ENCODE results near the gene SLC22A23.

GRCh38 chr6:3347826-3348225, 109.0 kb downstream of the SLC22A23 start:
- TF ChIP-seq POLR2A (IDR thresholded peaks at IDR 0.05): no peak
- TF ChIP-seq, protein P1, sequence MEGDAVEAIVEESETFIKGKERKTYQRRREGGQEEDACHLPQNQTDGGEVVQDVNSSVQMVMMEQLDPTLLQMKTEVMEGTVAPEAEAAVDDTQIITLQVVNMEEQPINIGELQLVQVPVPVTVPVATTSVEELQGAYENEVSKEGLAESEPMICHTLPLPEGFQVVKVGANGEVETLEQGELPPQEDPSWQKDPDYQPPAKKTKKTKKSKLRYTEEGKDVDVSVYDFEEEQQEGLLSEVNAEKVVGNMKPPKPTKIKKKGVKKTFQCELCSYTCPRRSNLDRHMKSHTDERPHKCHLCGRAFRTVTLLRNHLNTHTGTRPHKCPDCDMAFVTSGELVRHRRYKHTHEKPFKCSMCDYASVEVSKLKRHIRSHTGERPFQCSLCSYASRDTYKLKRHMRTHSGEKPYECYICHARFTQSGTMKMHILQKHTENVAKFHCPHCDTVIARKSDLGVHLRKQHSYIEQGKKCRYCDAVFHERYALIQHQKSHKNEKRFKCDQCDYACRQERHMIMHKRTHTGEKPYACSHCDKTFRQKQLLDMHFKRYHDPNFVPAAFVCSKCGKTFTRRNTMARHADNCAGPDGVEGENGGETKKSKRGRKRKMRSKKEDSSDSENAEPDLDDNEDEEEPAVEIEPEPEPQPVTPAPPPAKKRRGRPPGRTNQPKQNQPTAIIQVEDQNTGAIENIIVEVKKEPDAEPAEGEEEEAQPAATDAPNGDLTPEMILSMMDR (IDR thresholded peaks at IDR 0.05): no peak
